Neural progenitor cell (in vitro differentiated cells): Measurements from ENCODE around the gene PPP1R9B.

Experiments
- CTCF ChIP-seq: fragments of 200-600 bp; sonication (generic); IDR thresholded peaks from 2 replicates; pipeline ENCODE4 v1.5.1; 2017; ENCODE audit warnings: antibody characterized with exemption, mild to moderate bottlenecking
- EZH2 ChIP-seq: fragments of 200-600 bp; sonication (generic); IDR thresholded peaks from 2 replicates; pipeline ENCODE4 v1.6.1; 2017; ENCODE audit warnings: antibody characterized with exemption, mild to moderate bottlenecking, moderate library complexity
- EZH2phosphoT487 ChIP-seq: fragments of 200-600 bp; sonication (generic); IDR thresholded peaks from 2 replicates; pipeline ENCODE4 v1.6.1; 2017; ENCODE audit warnings: antibody characterized with exemption

GRCh38 chr17:50157891-50158290 is 7.4 kb upstream of the PPP1R9B start:
- TF ChIP-seq CTCF, result no peak
- TF ChIP-seq EZH2phosphoT487, result no peak
- TF ChIP-seq EZH2, result no peak
